HEK293 (cell line): ENCODE results near the gene ELOVL6.
A peak's percentile ranks its signal among the peaks of the same experiment; 100 is the strongest.

ENCODE experiments used
- CTCF ChIA-PET: fragments of 350-600 bp; formaldehyde crosslinking; extraction: SDS; loops from one replicate; lab custom pipeline; 2021; ENCODE audit warnings: antibody characterized with exemption; lab: Yijun Ruan, JAX
- POLR2A ChIA-PET: fragments of 300-600 bp; formaldehyde crosslinking; extraction: SDS; loops from one replicate; lab custom pipeline; 2020; ENCODE audit warnings: antibody characterized with exemption, inconsistent platforms; lab: Yijun Ruan, JAX
- H3K27ac ChIP-seq: fragments of 200-500 bp; sonication (Bioruptor generic); 2 replicates; pipeline ENCODE4 v1.5.1; 2014; ENCODE audit warnings: low read depth, low read length, control low read depth, inconsistent platforms; ENCODE audit errors: extremely low read depth
- H3K36me3 ChIP-seq, 2 experiments: fragments of 200-500 bp in 1 of 2; sonication (Bioruptor generic) in 1 of 2; 1 replicate in 1 of 2; 2 replicates in 1 of 2; pipeline ENCODE4 v1.5.1; 2014 to 2017; ENCODE audit warnings: inconsistent platforms in 2 of 2, low read length in 2 of 2; ENCODE audit not compliant: control insufficient read depth in 2 of 2, insufficient read depth in 1 of 2
- H3K4me1 ChIP-seq: fragments of 200-500 bp; sonication (Bioruptor generic); 2 replicates; pipeline ENCODE4 v1.5.1; 2014; ENCODE audit warnings: mild to moderate bottlenecking, low read length, inconsistent platforms; ENCODE audit not compliant: control insufficient read depth, insufficient read depth
- H3K4me3 ChIP-seq: 2 replicates; pipeline ENCODE4 v1.5.1; 2011; ENCODE audit warnings: low read depth, mild to moderate bottlenecking, control low read depth, low read length, moderate library complexity
- H3K9me3 ChIP-seq: fragments of 200-500 bp; sonication (Bioruptor generic); 2 replicates; pipeline ENCODE4 v1.5.1; 2014; ENCODE audit warnings: low read depth, low read length, inconsistent platforms; ENCODE audit not compliant: control insufficient read depth, insufficient read depth
- IKZF3 ChIP-seq: fragments of 450-650 bp; IDR thresholded peaks from 2 replicates; pipeline ENCODE4 v1.5.0; 2018; ENCODE audit warnings: missing biosample characterization, mild to moderate bottlenecking, missing genetic modification characterization, moderate library complexity
- YY2 ChIP-seq: fragments of 450-650 bp; formaldehyde crosslinking; IDR thresholded peaks from 2 replicates; pipeline ENCODE4 v1.5.1; 2016; ENCODE audit warnings: missing biosample characterization, missing genetic modification characterization
- ZBTB20 ChIP-seq: fragments of 450-650 bp; formaldehyde crosslinking; IDR thresholded peaks from 2 replicates; pipeline ENCODE4 v1.5.1; 2016; ENCODE audit warnings: missing biosample characterization, missing genetic modification characterization
- ZNF140 ChIP-seq: fragments of 450-650 bp; formaldehyde crosslinking; IDR thresholded peaks from 2 replicates; pipeline ENCODE4 v1.5.1; 2016; ENCODE audit warnings: missing biosample characterization, missing genetic modification characterization
- ZNF175 ChIP-seq: fragments of 450-650 bp; formaldehyde crosslinking; IDR thresholded peaks from 2 replicates; pipeline ENCODE4 v1.5.1; 2016; ENCODE audit warnings: missing biosample characterization, missing genetic modification characterization
- ZNF324 ChIP-seq: fragments of 450-650 bp; formaldehyde crosslinking; IDR thresholded peaks from 2 replicates; pipeline ENCODE4 v1.5.1; 2016; ENCODE audit warnings: missing biosample characterization, missing genetic modification characterization
- ZNF48 ChIP-seq: fragments of 450-650 bp; formaldehyde crosslinking; IDR thresholded peaks from 2 replicates; pipeline ENCODE4 v1.5.1; 2016; ENCODE audit warnings: missing biosample characterization, missing genetic modification characterization
- ZNF548 ChIP-seq: fragments of 450-650 bp; formaldehyde crosslinking; IDR thresholded peaks from 2 replicates; pipeline ENCODE4 v1.5.1; 2016; ENCODE audit warnings: missing biosample characterization, missing genetic modification characterization
- ZNF626 ChIP-seq: fragments of 450-650 bp; sonication (Bioruptor Pico); formaldehyde crosslinking; IDR thresholded peaks from 2 replicates; pipeline ENCODE4 v1.5.1; 2018; ENCODE audit warnings: missing biosample characterization, missing genetic modification characterization, inconsistent platforms
- ZNF837 ChIP-seq: fragments of 450-650 bp; formaldehyde crosslinking; IDR thresholded peaks from 2 replicates; pipeline ENCODE4 v1.5.1; 2016; ENCODE audit warnings: missing biosample characterization, missing genetic modification characterization
- TF ChIP-seq, protein P1 (sequence below): fragments of 450-650 bp; formaldehyde crosslinking; IDR thresholded peaks from 2 replicates; pipeline ENCODE4 v1.5.1; 2017; ENCODE audit warnings: missing biosample characterization, missing genetic modification characterization
- TF ChIP-seq, protein P2 (sequence below): fragments of 450-650 bp; formaldehyde crosslinking; IDR thresholded peaks from 2 replicates; pipeline ENCODE4 v1.5.1; 2016; ENCODE audit warnings: missing biosample characterization, missing genetic modification characterization
- TF ChIP-seq, protein P3 (sequence below): fragments of 450-650 bp; formaldehyde crosslinking; conservative IDR thresholded peaks from 2 replicates; pipeline ENCODE4 v1.5.1; 2016; ENCODE audit warnings: low read depth, missing biosample characterization, missing genetic modification characterization
- TF ChIP-seq, protein P4 (sequence below): fragments of 450-650 bp; formaldehyde crosslinking; IDR thresholded peaks from 2 replicates; pipeline ENCODE4 v1.5.1; 2017; ENCODE audit warnings: missing biosample characterization, missing genetic modification characterization
- TF ChIP-seq, protein P5 (sequence below): fragments of 450-650 bp; formaldehyde crosslinking; IDR thresholded peaks from 2 replicates; pipeline ENCODE4 v1.5.1; 2016; ENCODE audit warnings: missing biosample characterization, missing genetic modification characterization

Gene ELOVL6

DNA sequence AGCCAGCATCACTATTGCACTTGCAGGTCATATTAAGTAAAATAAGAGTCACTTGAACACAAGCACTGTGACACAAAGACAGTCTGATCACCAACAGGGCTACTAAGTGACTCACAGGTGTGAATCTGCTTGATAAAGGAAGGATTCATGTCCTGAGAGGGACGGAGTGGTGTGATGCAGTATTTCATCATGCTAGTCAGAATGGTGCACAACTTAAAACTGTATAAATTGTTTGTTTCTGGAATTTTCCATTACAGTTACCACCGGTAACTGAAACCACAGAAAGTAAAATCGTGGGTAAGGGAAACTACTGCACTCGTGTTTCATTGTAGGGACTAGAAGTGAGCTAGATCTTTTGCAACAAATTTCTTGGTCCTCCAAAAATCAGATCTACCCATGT lies 109.7 kb downstream of the ELOVL6 start:
- CTCF ChIA-PET = interaction anchor here (1.3 kb wide), 1 partner anchor 8 kb away, joined by 4 read pairs; no protein-coding TSS in a partner anchor

DNA sequence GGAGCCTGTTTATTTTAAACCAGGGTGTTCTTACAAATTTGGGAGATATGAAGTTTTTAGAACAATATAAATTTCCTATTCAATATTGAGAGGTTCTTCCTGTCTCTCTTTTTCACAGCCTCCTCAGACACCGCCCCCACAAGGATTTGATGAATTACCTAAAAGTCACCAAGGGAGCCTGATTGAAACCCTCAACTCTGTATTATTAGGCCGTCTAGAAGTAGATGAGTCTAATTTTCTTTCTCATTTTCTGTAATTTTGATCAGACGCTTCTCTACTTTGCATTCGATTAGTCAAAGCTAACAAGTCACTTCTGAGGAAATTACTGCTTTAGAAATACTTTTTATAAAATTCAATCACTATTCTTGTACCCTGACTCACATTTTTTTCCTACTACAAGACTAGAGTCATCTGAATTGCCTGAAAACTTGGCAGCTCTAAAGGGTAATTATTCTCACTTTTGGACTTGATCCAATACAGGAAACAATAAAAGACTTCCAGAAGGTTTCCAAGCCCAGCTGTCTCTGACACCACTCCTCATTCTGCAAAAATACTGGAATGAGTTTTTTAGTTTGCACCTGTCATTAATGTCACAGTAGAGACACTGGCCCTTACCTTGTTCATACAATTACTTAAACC lies 111.2 kb downstream of the ELOVL6 start:
- Histone ChIP-seq H3K4me3 (no peak overlapping the region), H3K4me1 (peaks cover 2% of the 10 kb centered on the region; the same call in 1 of the 2 replicates), H3K9me3 (no peaks in the 10 kb centered on the region), H3K27ac (no peak overlapping the region), H3K36me3 (no peaks in the 10 kb centered on the region)
- POLR2A ChIA-PET = no interaction called here
- CTCF ChIA-PET = interaction anchor here (0.6 to 1.3 kb wide), 3 partner anchors 9 to 562 kb away, joined by 3 to 4 read pairs (median 4); no protein-coding TSS in a partner anchor
- 0 out of 2 replicates have a peak, but pooled peaks have one; percentile 40 for TF ChIP-seq IKZF3 (tag by site-specific recombination)
- TF ChIP-seq ZBTB20 (tag by site-specific recombination) = 0 out of 2 replicates have a peak, but pooled peaks have one; percentile 16
- no peak for TF ChIP-seq ZNF837 (tag by site-specific recombination)
- TF ChIP-seq, protein P1, sequence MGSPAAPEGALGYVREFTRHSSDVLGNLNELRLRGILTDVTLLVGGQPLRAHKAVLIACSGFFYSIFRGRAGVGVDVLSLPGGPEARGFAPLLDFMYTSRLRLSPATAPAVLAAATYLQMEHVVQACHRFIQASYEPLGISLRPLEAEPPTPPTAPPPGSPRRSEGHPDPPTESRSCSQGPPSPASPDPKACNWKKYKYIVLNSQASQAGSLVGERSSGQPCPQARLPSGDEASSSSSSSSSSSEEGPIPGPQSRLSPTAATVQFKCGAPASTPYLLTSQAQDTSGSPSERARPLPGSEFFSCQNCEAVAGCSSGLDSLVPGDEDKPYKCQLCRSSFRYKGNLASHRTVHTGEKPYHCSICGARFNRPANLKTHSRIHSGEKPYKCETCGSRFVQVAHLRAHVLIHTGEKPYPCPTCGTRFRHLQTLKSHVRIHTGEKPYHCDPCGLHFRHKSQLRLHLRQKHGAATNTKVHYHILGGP (tag by site-specific recombination) = no peak
- TF ChIP-seq ZNF324 (tag by site-specific recombination) = no peak
- no peak for TF ChIP-seq YY2 (tag by site-specific recombination)
- no peak for TF ChIP-seq ZNF140
- no peak for TF ChIP-seq ZNF175 (tag by site-specific recombination)
- TF ChIP-seq ZNF626 (tag by site-specific recombination) = no peak
- TF ChIP-seq ZNF548 (tag by site-specific recombination) = no peak
- no peak for TF ChIP-seq ZNF48

More for the DNA sequence above, 109.7 kb downstream of the ELOVL6 start:
- Histone ChIP-seq H3K4me1 (peaks cover 2% of the 10 kb centered on the region; the same call in 1 of the 2 replicates), H3K36me3 (no peaks in the 10 kb centered on the region), H3K9me3 (no peaks in the 10 kb centered on the region), H3K27ac (no peak overlapping the region)
- POLR2A ChIA-PET = no interaction called here
- TF ChIP-seq, protein P2, sequence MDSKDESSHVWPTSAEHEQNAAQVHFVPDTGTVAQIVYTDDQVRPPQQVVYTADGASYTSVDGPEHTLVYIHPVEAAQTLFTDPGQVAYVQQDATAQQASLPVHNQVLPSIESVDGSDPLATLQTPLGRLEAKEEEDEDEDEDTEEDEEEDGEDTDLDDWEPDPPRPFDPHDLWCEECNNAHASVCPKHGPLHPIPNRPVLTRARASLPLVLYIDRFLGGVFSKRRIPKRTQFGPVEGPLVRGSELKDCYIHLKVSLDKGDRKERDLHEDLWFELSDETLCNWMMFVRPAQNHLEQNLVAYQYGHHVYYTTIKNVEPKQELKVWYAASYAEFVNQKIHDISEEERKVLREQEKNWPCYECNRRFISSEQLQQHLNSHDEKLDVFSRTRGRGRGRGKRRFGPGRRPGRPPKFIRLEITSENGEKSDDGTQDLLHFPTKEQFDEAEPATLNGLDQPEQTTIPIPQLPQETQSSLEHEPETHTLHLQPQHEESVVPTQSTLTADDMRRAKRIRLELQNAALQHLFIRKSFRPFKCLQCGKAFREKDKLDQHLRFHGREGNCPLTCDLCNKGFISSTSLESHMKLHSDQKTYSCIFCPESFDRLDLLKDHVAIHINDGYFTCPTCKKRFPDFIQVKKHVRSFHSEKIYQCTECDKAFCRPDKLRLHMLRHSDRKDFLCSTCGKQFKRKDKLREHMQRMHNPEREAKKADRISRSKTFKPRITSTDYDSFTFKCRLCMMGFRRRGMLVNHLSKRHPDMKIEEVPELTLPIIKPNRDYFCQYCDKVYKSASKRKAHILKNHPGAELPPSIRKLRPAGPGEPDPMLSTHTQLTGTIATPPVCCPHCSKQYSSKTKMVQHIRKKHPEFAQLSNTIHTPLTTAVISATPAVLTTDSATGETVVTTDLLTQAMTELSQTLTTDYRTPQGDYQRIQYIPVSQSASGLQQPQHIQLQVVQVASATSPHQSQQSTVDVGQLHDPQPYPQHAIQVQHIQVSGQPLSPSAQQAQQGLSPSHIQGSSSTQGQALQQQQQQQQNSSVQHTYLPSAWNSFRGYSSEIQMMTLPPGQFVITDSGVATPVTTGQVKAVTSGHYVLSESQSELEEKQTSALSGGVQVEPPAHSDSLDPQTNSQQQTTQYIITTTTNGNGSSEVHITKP (tag by site-specific recombination) = 0 out of 2 replicates have a peak, but pooled peaks have one; percentile 22
- TF ChIP-seq, protein P3, sequence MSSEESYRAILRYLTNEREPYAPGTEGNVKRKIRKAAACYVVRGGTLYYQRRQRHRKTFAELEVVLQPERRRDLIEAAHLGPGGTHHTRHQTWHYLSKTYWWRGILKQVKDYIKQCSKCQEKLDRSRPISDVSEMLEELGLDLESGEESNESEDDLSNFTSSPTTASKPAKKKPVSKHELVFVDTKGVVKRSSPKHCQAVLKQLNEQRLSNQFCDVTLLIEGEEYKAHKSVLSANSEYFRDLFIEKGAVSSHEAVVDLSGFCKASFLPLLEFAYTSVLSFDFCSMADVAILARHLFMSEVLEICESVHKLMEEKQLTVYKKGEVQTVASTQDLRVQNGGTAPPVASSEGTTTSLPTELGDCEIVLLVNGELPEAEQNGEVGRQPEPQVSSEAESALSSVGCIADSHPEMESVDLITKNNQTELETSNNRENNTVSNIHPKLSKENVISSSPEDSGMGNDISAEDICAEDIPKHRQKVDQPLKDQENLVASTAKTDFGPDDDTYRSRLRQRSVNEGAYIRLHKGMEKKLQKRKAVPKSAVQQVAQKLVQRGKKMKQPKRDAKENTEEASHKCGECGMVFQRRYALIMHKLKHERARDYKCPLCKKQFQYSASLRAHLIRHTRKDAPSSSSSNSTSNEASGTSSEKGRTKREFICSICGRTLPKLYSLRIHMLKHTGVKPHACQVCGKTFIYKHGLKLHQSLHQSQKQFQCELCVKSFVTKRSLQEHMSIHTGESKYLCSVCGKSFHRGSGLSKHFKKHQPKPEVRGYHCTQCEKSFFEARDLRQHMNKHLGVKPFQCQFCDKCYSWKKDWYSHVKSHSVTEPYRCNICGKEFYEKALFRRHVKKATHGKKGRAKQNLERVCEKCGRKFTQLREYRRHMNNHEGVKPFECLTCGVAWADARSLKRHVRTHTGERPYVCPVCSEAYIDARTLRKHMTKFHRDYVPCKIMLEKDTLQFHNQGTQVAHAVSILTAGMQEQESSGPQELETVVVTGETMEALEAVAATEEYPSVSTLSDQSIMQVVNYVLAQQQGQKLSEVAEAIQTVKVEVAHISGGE (tag by site-specific recombination) = no peak
- TF ChIP-seq, protein P4, sequence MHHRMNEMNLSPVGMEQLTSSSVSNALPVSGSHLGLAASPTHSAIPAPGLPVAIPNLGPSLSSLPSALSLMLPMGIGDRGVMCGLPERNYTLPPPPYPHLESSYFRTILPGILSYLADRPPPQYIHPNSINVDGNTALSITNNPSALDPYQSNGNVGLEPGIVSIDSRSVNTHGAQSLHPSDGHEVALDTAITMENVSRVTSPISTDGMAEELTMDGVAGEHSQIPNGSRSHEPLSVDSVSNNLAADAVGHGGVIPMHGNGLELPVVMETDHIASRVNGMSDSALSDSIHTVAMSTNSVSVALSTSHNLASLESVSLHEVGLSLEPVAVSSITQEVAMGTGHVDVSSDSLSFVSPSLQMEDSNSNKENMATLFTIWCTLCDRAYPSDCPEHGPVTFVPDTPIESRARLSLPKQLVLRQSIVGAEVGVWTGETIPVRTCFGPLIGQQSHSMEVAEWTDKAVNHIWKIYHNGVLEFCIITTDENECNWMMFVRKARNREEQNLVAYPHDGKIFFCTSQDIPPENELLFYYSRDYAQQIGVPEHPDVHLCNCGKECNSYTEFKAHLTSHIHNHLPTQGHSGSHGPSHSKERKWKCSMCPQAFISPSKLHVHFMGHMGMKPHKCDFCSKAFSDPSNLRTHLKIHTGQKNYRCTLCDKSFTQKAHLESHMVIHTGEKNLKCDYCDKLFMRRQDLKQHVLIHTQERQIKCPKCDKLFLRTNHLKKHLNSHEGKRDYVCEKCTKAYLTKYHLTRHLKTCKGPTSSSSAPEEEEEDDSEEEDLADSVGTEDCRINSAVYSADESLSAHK (tag by site-specific recombination) = peak; percentile 60; the same call in 1 of the 2 replicates
- TF ChIP-seq, protein P5, sequence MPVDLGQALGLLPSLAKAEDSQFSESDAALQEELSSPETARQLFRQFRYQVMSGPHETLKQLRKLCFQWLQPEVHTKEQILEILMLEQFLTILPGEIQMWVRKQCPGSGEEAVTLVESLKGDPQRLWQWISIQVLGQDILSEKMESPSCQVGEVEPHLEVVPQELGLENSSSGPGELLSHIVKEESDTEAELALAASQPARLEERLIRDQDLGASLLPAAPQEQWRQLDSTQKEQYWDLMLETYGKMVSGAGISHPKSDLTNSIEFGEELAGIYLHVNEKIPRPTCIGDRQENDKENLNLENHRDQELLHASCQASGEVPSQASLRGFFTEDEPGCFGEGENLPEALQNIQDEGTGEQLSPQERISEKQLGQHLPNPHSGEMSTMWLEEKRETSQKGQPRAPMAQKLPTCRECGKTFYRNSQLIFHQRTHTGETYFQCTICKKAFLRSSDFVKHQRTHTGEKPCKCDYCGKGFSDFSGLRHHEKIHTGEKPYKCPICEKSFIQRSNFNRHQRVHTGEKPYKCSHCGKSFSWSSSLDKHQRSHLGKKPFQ (tag by site-specific recombination) = peak; percentile 79
- TF ChIP-seq, all 188 proteins: peak for 3
- no peak overlapping the region for H3K4me3 ChIP-seq
